NCI-H187 (cell line): Measurements from ENCODE around the gene REC8.

Experiments used
- DNase-seq, 2 experiments: peaks; one replicate each; lab custom pipeline; 2025; lab: John Stamatoyannopoulos, UW

Gene REC8

GRCh38 chr14:24159777-24160498 is 11.9 kb upstream of the REC8 start:
- no peak for DNase-seq

GRCh38 chr14:24160499-24160849 is 11.4 kb upstream of the REC8 start:
- no peak for DNase-seq

- peak; percentile 95 to 98 for DNase-seq
These were observed 10.8 kb upstream of the REC8 start, which contains the start of gene IRF9 for GRCh38 chr14:24160850-24161804. TSS of gene IRF9 (plus strand) at chr14:24161265. CDS start at chr14:24162145, 880 bp downstream.

GRCh38 chr14:24162093-24162492 is 9.8 kb upstream of the REC8 start:
- DNase-seq = no peak

- DNase-seq = no peak
These were observed 7.3 kb upstream of the REC8 start for GRCh38 chr14:24164518-24164991.

- no peak for DNase-seq
These were observed 6.1 kb upstream of the REC8 start for GRCh38 chr14:24165785-24166184.

GRCh38 chr14:24167469-24168114 is 4.3 kb upstream of the REC8 start:
- no peak for DNase-seq

GRCh38 chr14:24172261-24172860 is 481 bp downstream of the REC8 start:
- no peak for DNase-seq

- DNase-seq = no peak
These were observed 996 bp downstream of the REC8 start for GRCh38 chr14:24172871-24173281.

- no peak for DNase-seq
These were observed 4.7 kb downstream of the REC8 start for GRCh38 chr14:24176599-24176998.

- DNase-seq = no peak
These were observed 5.4 kb downstream of the REC8 start for GRCh38 chr14:24177041-24177825.

- DNase-seq = no peak
These were observed 6.0 kb downstream of the REC8 start for GRCh38 chr14:24177891-24178290.

- DNase-seq = no peak
These were observed 6.7 kb downstream of the REC8 start for GRCh38 chr14:24178399-24179178.

- no peak for DNase-seq
These were observed 7.5 kb downstream of the REC8 start for GRCh38 chr14:24179294-24179960.

- DNase-seq = no peak
These were observed 8.3 kb downstream of the REC8 start for GRCh38 chr14:24179961-24180796.

GRCh38 chr14:24181371-24182077 is 9.6 kb downstream of the REC8 start:
- no peak for DNase-seq

GRCh38 chr14:24182110-24182882 is 10.4 kb downstream of the REC8 start:
- no peak for DNase-seq
